Measurements from ENCODE around the gene EIF6. TPM values are rescaled to one million over a fixed set of nuclear protein-coding genes. Genes with fewer than 3 reads are reported as not detected.

The EIF6 gene
- total and polyA plus RNA-seq, 2 donors: 88.6 to 115 TPM

GRCh38 chr20:35277531-35278395, 6.8 kb downstream of the EIF6 start, which contains the start of gene MMP24OS:
Gene MMP24OS, minus strand, starts transcription at chr20:35278122. Its CDS starts 193 bp downstream, at chr20:35277929.
- peak within 1 kb of the TSS; percentile 91 to 96 for H3K27ac ChIP-seq (ENCODE audit: low read depth in 1 of 2, low read length in 1 of 2)
- peak within 1 kb of the TSS; percentile 71 to 83 for H3K4me3 ChIP-seq (ENCODE audit: low read length in 2 of 2)
- DNase-seq (ENCODE audit: low read depth in 6 of 9, low spot score in 9 of 9): peak; percentile 60 to 92 (median 81)
- no peaks in the 10 kb centered on the region for H3K9me3 ChIP-seq (ENCODE audit: control insufficient read depth in 2 of 2, insufficient read depth in 1 of 2, low read length in 1 of 2)
- 1% methylated on average over 76 of the region's 76 CpGs for WGBS
- H3K27me3 ChIP-seq (ENCODE audit: control insufficient read depth in 2 of 2, insufficient read depth in 1 of 2, low read length in 1 of 2): no peaks in the 10 kb centered on the region
- peaks cover 40% of the 10 kb centered on the region in 2 donors for H3K36me3 ChIP-seq (ENCODE audit: control insufficient read depth in 2 of 2, insufficient read depth in 2 of 2, low read length in 1 of 2)
- peaks cover 4 to 12% of the 10 kb centered on the region in 2 donors for H3K4me1 ChIP-seq (ENCODE audit: control insufficient read depth in 2 of 2, insufficient read depth in 2 of 2, low read length in 2 of 2)

DNA sequence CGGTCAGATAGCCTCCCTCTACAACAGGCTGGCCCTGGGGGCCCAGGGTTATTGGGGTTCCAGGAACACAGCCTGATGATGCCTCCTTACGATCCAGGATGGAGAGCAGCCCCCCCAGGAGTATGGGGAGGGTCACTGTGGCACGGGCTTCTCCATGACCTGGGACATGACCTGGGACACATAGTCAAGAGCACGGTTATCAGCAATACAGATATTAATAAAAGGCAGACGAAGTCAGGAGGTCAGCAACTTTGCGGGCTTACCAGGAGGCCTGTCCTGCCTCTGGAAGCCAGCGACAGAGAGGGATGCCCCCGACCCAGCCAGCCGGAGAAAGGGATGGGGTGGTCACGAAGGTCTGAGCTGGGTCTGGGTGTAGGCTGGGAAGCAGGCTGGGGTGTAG, 7.4 kb downstream of the EIF6 start:
- peak overlapping the region; percentile 71 to 83 for H3K4me3 ChIP-seq (ENCODE audit: low read length in 2 of 2)
- DNase-seq (ENCODE audit: low read depth in 6 of 9, low spot score in 9 of 9): no peak
- WGBS: 19% methylated on average over 10 of the region's 10 CpGs
- no peaks in the 10 kb centered on the region for H3K9me3 ChIP-seq (ENCODE audit: control insufficient read depth in 2 of 2, insufficient read depth in 1 of 2, low read length in 1 of 2)
- H3K36me3 ChIP-seq (ENCODE audit: control insufficient read depth in 2 of 2, insufficient read depth in 2 of 2, low read length in 1 of 2): peaks cover 40% of the 10 kb centered on the region in 2 donors
- H3K27me3 ChIP-seq (ENCODE audit: control insufficient read depth in 2 of 2, insufficient read depth in 1 of 2, low read length in 1 of 2): no peaks in the 10 kb centered on the region
- peak overlapping the region; percentile 81 to 91 for H3K27ac ChIP-seq (ENCODE audit: low read depth in 1 of 2, low read length in 1 of 2)
- H3K4me1 ChIP-seq (ENCODE audit: control insufficient read depth in 2 of 2, insufficient read depth in 2 of 2, low read length in 2 of 2): peaks cover 4 to 12% of the 10 kb centered on the region in 2 donors

DNA sequence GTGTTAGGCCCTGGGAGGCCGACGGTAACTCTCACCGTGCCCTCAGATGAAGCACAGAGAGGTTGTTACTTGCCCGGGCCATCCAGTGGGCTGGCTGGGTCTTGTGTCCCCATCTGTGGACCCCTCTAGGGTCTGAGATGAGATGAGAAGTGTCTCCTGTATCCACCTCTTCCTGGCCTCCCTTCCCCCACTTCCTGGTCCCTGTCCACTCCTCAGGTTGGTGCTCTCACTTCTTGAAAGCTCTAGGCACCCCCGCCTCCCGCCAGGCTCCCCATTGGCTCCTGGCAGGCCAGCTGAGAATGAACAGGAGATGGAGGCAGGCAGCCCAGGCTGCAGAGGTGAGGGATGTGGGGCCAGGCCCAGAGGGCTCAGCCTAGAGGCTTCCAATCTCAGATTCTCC, 8.2 kb downstream of the EIF6 start:
- peak overlapping the region in 1 of 2 donors; percentile 83 for H3K4me3 ChIP-seq (ENCODE audit: low read length in 2 of 2)
- peaks cover 4 to 12% of the 10 kb centered on the region in 2 donors for H3K4me1 ChIP-seq (ENCODE audit: control insufficient read depth in 2 of 2, insufficient read depth in 2 of 2, low read length in 2 of 2)
- 100% methylated on average over 6 of the region's 6 CpGs for WGBS
- H3K27ac ChIP-seq (ENCODE audit: low read depth in 1 of 2, low read length in 1 of 2): peak overlapping the region in 1 of 2 donors; percentile 37
- no peaks in the 10 kb centered on the region for H3K9me3 ChIP-seq (ENCODE audit: control insufficient read depth in 2 of 2, insufficient read depth in 1 of 2, low read length in 1 of 2)
- DNase-seq (ENCODE audit: low read depth in 6 of 9, low spot score in 9 of 9): no peak
- no peaks in the 10 kb centered on the region for H3K27me3 ChIP-seq (ENCODE audit: control insufficient read depth in 2 of 2, insufficient read depth in 1 of 2, low read length in 1 of 2)
- peaks cover 43 to 44% of the 10 kb centered on the region in 2 donors for H3K36me3 ChIP-seq (ENCODE audit: control insufficient read depth in 2 of 2, insufficient read depth in 2 of 2, low read length in 1 of 2)

- Histone ChIP-seq H3K9me3 (ENCODE audit: control insufficient read depth in 2 of 2, insufficient read depth in 1 of 2, low read length in 1 of 2) (no peaks in the 10 kb centered on the region), H3K27ac (ENCODE audit: low read depth in 1 of 2, low read length in 1 of 2) (no peak overlapping the region), H3K36me3 (ENCODE audit: control insufficient read depth in 2 of 2, insufficient read depth in 2 of 2, low read length in 1 of 2) (peaks cover 42 to 43% of the 10 kb centered on the region in 2 donors), H3K27me3 (ENCODE audit: control insufficient read depth in 2 of 2, insufficient read depth in 1 of 2, low read length in 1 of 2) (no peaks in the 10 kb centered on the region), H3K4me3 (ENCODE audit: low read length in 2 of 2) (no peak overlapping the region), H3K4me1 (ENCODE audit: control insufficient read depth in 2 of 2, insufficient read depth in 2 of 2, low read length in 2 of 2) (peaks cover 4 to 12% of the 10 kb centered on the region in 2 donors)
- 97% methylated on average over 12 of the region's 12 CpGs for WGBS
- DNase-seq (ENCODE audit: low read depth in 6 of 9, low spot score in 9 of 9): no peak
Measured at GRCh38 chr20:35275741-35276251, 8.8 kb downstream of the EIF6 start.

- Histone ChIP-seq H3K27me3 (ENCODE audit: control insufficient read depth in 2 of 2, insufficient read depth in 1 of 2, low read length in 1 of 2) (no peaks in the 10 kb centered on the region), H3K4me3 (ENCODE audit: low read length in 2 of 2) (no peak overlapping the region), H3K36me3 (ENCODE audit: control insufficient read depth in 2 of 2, insufficient read depth in 2 of 2, low read length in 1 of 2) (peaks cover 28 to 30% of the 10 kb centered on the region in 2 donors), H3K4me1 (ENCODE audit: control insufficient read depth in 2 of 2, insufficient read depth in 2 of 2, low read length in 2 of 2) (peaks cover 4 to 14% of the 10 kb centered on the region in 2 donors), H3K27ac (ENCODE audit: low read depth in 1 of 2, low read length in 1 of 2) (no peak overlapping the region), H3K9me3 (ENCODE audit: control insufficient read depth in 2 of 2, insufficient read depth in 1 of 2, low read length in 1 of 2) (no peaks in the 10 kb centered on the region)
- 98% methylated on average over 24 of the region's 24 CpGs for WGBS
- DNase-seq (ENCODE audit: low read depth in 6 of 9, low spot score in 9 of 9): no peak
Measured at GRCh38 chr20:35274172-35275092, 10.1 kb downstream of the EIF6 start.

- 95% methylated on average over 13 of the region's 13 CpGs for WGBS
- Histone ChIP-seq H3K36me3 (ENCODE audit: control insufficient read depth in 2 of 2, insufficient read depth in 2 of 2, low read length in 1 of 2) (peaks cover 20 to 22% of the 10 kb centered on the region in 2 donors), H3K4me3 (ENCODE audit: low read length in 2 of 2) (no peak overlapping the region), H3K27ac (ENCODE audit: low read depth in 1 of 2, low read length in 1 of 2) (no peak overlapping the region), H3K27me3 (ENCODE audit: control insufficient read depth in 2 of 2, insufficient read depth in 1 of 2, low read length in 1 of 2) (no peaks in the 10 kb centered on the region), H3K4me1 (ENCODE audit: control insufficient read depth in 2 of 2, insufficient read depth in 2 of 2, low read length in 2 of 2) (peaks cover 4 to 14% of the 10 kb centered on the region in 2 donors), H3K9me3 (ENCODE audit: control insufficient read depth in 2 of 2, insufficient read depth in 1 of 2, low read length in 1 of 2) (no peaks in the 10 kb centered on the region)
- DNase-seq (ENCODE audit: low read depth in 6 of 9, low spot score in 9 of 9): no peak
Measured at GRCh38 chr20:35273449-35274171, 11.0 kb downstream of the EIF6 start.

DNA sequence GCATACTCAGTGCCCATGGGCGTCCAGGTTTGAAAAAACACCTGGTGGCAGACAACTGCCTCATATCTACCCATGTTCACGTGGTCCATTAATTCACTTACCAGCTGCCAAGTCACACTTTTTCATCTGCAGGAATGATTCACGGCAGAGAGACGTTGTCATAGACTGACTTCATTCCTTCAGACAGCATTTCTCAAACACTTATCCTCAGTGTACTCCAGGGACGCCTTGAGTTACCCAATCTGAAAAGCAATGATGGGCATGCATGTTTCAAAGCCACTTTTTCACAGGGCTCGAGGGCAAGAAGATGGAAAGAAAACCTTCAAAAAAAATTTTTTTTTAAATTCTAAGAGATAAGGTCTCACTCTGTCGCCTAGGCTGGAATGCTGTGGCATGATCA, 12.7 kb downstream of the EIF6 start:
- Histone ChIP-seq H3K4me3 (ENCODE audit: low read length in 2 of 2) (no peak overlapping the region), H3K4me1 (ENCODE audit: control insufficient read depth in 2 of 2, insufficient read depth in 2 of 2, low read length in 2 of 2) (peaks cover 4 to 6% of the 10 kb centered on the region in 2 donors), H3K36me3 (ENCODE audit: control insufficient read depth in 2 of 2, insufficient read depth in 2 of 2, low read length in 1 of 2) (peaks cover 22 to 30% of the 10 kb centered on the region in 2 donors), H3K27ac (ENCODE audit: low read depth in 1 of 2, low read length in 1 of 2) (no peak overlapping the region), H3K9me3 (ENCODE audit: control insufficient read depth in 2 of 2, insufficient read depth in 1 of 2, low read length in 1 of 2) (no peaks in the 10 kb centered on the region), H3K27me3 (ENCODE audit: control insufficient read depth in 2 of 2, insufficient read depth in 1 of 2, low read length in 1 of 2) (no peaks in the 10 kb centered on the region)
- WGBS: 96% methylated on average over 7 of the region's 7 CpGs
- DNase-seq (ENCODE audit: low read depth in 6 of 9, low spot score in 9 of 9): no peak

DNA sequence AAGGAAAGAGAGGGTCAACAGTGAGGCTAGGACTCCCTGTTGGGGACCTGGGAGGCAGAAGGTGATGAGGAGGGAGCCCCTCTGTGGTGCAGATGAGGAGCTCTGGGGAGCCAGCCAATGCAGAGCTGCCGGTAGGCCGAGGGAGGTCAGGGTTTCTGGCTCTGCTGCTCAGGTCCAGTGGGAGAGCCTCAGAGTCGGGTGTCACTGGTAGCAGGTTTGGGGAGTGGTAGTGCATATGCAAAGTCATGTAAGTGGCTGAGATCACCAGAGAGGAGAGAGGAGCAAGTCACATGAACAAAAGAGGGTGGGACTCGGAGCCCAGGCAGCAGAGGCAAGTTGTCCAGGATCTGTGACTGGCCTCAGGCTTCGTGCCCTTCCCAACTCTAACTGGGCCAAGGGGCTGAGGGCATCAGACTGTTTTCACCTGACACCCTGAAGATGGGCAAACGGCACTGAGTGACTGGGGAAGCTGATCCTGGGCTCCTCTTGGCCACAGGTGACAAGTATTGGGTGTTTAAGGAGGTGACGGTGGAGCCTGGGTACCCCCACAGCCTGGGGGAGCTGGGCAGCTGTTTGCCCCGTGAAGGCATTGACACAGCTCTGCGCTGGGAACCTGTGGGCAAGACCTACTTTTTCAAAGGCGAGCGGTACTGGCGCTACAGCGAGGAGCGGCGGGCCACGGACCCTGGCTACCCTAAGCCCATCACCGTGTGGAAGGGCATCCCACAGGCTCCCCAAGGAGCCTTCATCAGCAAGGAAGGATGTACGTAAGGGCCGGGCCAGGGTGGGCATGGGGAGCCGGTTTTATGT, 13.3 kb downstream of the EIF6 start:
- Histone ChIP-seq H3K27ac (ENCODE audit: low read depth in 1 of 2, low read length in 1 of 2) (no peak overlapping the region), H3K4me3 (ENCODE audit: low read length in 2 of 2) (no peak overlapping the region), H3K27me3 (ENCODE audit: control insufficient read depth in 2 of 2, insufficient read depth in 1 of 2, low read length in 1 of 2) (no peaks in the 10 kb centered on the region), H3K36me3 (ENCODE audit: control insufficient read depth in 2 of 2, insufficient read depth in 2 of 2, low read length in 1 of 2) (peaks cover 22 to 30% of the 10 kb centered on the region in 2 donors), H3K4me1 (ENCODE audit: control insufficient read depth in 2 of 2, insufficient read depth in 2 of 2, low read length in 2 of 2) (peaks cover 0 to 2% of the 10 kb centered on the region in 2 donors), H3K9me3 (ENCODE audit: control insufficient read depth in 2 of 2, insufficient read depth in 1 of 2, low read length in 1 of 2) (no peaks in the 10 kb centered on the region)
- 95% methylated on average over 20 of the region's 20 CpGs for WGBS
- DNase-seq (ENCODE audit: low read depth in 6 of 9, low spot score in 9 of 9): no peak

Measured in thymus (tissue), 11 donors.